Dermis microvascular lymphatic vessel endothelial cell (primary cell): ENCODE data around the gene RPL31. TPM values are rescaled to one million over a fixed set of nuclear protein-coding genes. Genes with fewer than 3 reads are reported as not detected.

Source experiments
- total RNA-seq: library from RNA; depleted of rRNA; stranded (reverse); fragments of >200 nt; gene quantifications from 2 replicates; pipeline ENCODE4 v1.2.1, GENCODE V29; 2014

RPL31 gene
- total RNA-seq, 1 donor from 2014 or later, result 902 TPM

Other genes starting within 250 kb of the RPL31 start
- gene NPAS2, start 182.2 kb upstream of the RPL31 start, total RNA-seq, result 4.9 and 7.8 TPM in 2 replicates
- 62.4 and 120 TPM in 2 replicates for gene TBC1D8, start 149.1 kb downstream of the RPL31 start, total RNA-seq